Trophoblast cell (in vitro differentiated cells and primary cell): ENCODE measurements around the gene NIT1.

Experiments used
- DNase-seq, 2 donors: peaks; one replicate each; pipeline ENCODE4 v3.0.0-alpha.2; 2016
- H2AFZ ChIP-seq: 2 replicates; pipeline ENCODE4 v1.6.1; 2013; ENCODE audit warnings: low read length, moderate library complexity, mild to moderate bottlenecking; ENCODE audit not compliant: insufficient read depth, poor library complexity
- H2AK5ac ChIP-seq: 2 replicates; pipeline ENCODE4 v1.6.1; 2013; ENCODE audit warnings: mild to moderate bottlenecking, low read length
- H2BK120ac ChIP-seq: 2 replicates; pipeline ENCODE4 v1.6.1; 2013; ENCODE audit warnings: low read length, mild to moderate bottlenecking, moderate library complexity; ENCODE audit not compliant: insufficient read depth, poor library complexity
- H2BK12ac ChIP-seq: 2 replicates; pipeline ENCODE4 v1.6.1; 2013; ENCODE audit warnings: mild to moderate bottlenecking, low read length, moderate library complexity
- H2BK5ac ChIP-seq: 2 replicates; pipeline ENCODE4 v1.6.1; 2013; ENCODE audit warnings: low read length, low read depth, moderate library complexity, mild to moderate bottlenecking; ENCODE audit not compliant: poor library complexity
- H3K14ac ChIP-seq: 2 replicates; pipeline ENCODE4 v1.6.1; 2013; ENCODE audit warnings: mild to moderate bottlenecking, low read length
- H3K18ac ChIP-seq: 2 replicates; pipeline ENCODE4 v1.6.1; 2013; ENCODE audit warnings: mild to moderate bottlenecking, low read length
- H3K23ac ChIP-seq: 2 replicates; pipeline ENCODE4 v1.6.1; 2013; ENCODE audit warnings: low read length
- H3K27ac ChIP-seq: 2 replicates; pipeline ENCODE4 v1.5.1; 2013; ENCODE audit warnings: low read depth, mild to moderate bottlenecking, inconsistent platforms, low read length, moderate library complexity
- H3K27me3 ChIP-seq: 2 replicates; pipeline ENCODE4 v1.6.1; 2013; ENCODE audit warnings: inconsistent platforms, mild to moderate bottlenecking, low read length, moderate library complexity; ENCODE audit not compliant: insufficient read depth
- H3K36me3 ChIP-seq, 2 experiments: 1 replicate in 1 of 2; 2 replicates in 1 of 2; pipeline ENCODE4 v1.6.1; 2013; ENCODE audit warnings: low read length in 2 of 2, mild to moderate bottlenecking in 2 of 2, moderate library complexity in 1 of 2; ENCODE audit not compliant: insufficient read depth in 2 of 2, control insufficient read depth in 1 of 2
- H3K4ac ChIP-seq: 2 replicates; pipeline ENCODE4 v1.6.1; 2013; ENCODE audit warnings: low read depth, mild to moderate bottlenecking, low read length, moderate library complexity
- H3K4me1 ChIP-seq, 2 experiments: 1 replicate in 1 of 2; 2 replicates in 1 of 2; pipeline ENCODE4 v1.6.1; 2013; ENCODE audit warnings: low read length in 2 of 2, mild to moderate bottlenecking in 2 of 2, moderate library complexity in 1 of 2; ENCODE audit not compliant: insufficient read depth in 2 of 2, control insufficient read depth in 1 of 2
- H3K4me2 ChIP-seq: 2 replicates; pipeline ENCODE4 v1.6.1; 2013; ENCODE audit warnings: inconsistent platforms, mild to moderate bottlenecking, low read length, moderate library complexity
- H3K4me3 ChIP-seq: 2 replicates; pipeline ENCODE4 v1.5.1; 2013; ENCODE audit warnings: mild to moderate bottlenecking, low read depth, low read length, inconsistent platforms
- H3K79me1 ChIP-seq: one replicate; pipeline ENCODE4 v1.6.1; 2013; ENCODE audit warnings: low read length
- H3K79me2 ChIP-seq: 2 replicates; pipeline ENCODE4 v1.6.1; 2013; ENCODE audit warnings: low read length, mild to moderate bottlenecking; ENCODE audit not compliant: control insufficient read depth, insufficient read depth, poor library complexity
- H3K9ac ChIP-seq: 2 replicates; pipeline ENCODE4 v1.6.1; 2013; ENCODE audit warnings: mild to moderate bottlenecking, low read length
- H3K9me3 ChIP-seq: 2 replicates; pipeline ENCODE4 v1.6.1; 2013; ENCODE audit warnings: low read depth, mild to moderate bottlenecking, control low read depth, inconsistent platforms, low read length; ENCODE audit not compliant: insufficient read depth
- H4K12ac ChIP-seq: 2 replicates; pipeline ENCODE4 v1.6.1; 2013; ENCODE audit warnings: low read depth, mild to moderate bottlenecking, low read length, moderate library complexity
- H4K8ac ChIP-seq: 2 replicates; pipeline ENCODE4 v1.6.1; 2013; ENCODE audit warnings: low read depth, mild to moderate bottlenecking, low read length, moderate library complexity
- H4K91ac ChIP-seq: one replicate; pipeline ENCODE4 v1.6.1; 2013; ENCODE audit warnings: low read depth, mild to moderate bottlenecking, low read length, moderate library complexity
- WGBS: extraction: QIAGEN DNeasy Blood & Tissue Kit; methylation state at CpG from one replicate; pipeline ENCODE4 v1.1.7; 2013; ENCODE audit warnings: missing lambda C conversion rate; ENCODE audit not compliant: insufficient read length, insufficient coverage; ENCODE audit errors: extremely low coverage; 5-methylcytosine and 5-hydroxymethylcytosine counted together

NIT1 gene

DNA sequence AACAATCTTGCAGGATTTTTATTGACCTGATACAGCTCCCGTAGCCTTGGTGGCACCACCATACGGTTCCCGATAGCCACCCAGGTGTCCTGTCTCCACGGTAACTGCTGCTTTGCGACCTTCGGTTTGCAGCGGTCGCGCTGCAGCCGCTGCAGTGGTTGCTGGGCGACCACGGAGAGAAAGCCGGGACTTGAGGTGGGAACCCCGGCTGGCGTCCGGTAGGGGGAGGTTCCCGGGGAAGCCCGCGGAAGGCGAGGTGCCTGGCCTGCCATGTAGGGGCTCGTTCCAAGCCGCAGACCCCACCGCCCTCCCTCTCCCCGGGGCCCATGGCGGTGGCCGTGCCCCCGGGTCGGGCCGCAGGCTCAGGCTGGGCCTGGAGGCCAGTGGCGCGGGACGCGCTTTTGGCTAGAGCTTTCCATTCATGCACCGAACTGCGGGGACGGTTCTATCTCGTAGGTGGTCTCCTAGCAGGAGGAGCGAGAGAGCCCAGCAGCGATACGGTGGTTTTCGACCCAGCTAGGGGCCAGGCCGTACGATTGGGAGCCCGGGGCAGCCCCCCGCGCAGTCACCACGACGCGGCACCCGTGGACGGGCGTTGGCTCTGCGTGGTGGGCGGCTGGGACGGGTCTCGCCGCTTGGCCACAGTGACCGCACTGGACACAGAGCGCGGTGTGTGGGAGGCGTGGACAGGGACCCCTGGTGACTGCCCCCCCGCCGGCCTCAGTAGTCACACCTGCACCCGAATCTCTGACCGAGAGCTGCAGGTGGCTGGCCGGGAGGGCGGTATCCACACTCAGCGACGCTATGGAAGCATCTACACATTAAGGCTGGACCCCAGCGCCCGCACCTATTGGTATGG is 19.5 kb upstream of the NIT1 start, which contains the start of gene KLHDC9:
Gene KLHDC9 (plus strand): TSS at position 152 of the 859 bp plus-strand sequence. CDS start 175 bp downstream, at position 327.
- H3K9ac ChIP-seq, result peak within 1 kb of the TSS; percentile 82
- H4K91ac ChIP-seq, result peak within 1 kb of the TSS; percentile 87
- H3K27me3 ChIP-seq, result no peaks in the 10 kb centered on the region
- WGBS, result no CpG with 5 or more reads among the region's 71 CpGs
- peak within 1 kb of the TSS; percentile 78 for H2BK12ac ChIP-seq
- peak within 1 kb of the TSS; percentile 69 for H4K8ac ChIP-seq
- H3K4me2 ChIP-seq, result peak within 1 kb of the TSS; percentile 92
- peaks cover 10 to 11% of the 10 kb centered on the region in 2 experiments for H3K4me1 ChIP-seq
- peak within 1 kb of the TSS; percentile 12 for H2AK5ac ChIP-seq
- peak within 1 kb of the TSS; percentile 35 for H2BK120ac ChIP-seq
- H2BK5ac ChIP-seq, result peak within 1 kb of the TSS; percentile 51
- DNase-seq, result peak in 1 of 2 donors; percentile 68
- peak within 1 kb of the TSS; percentile 73 for H3K14ac ChIP-seq
- peak within 1 kb of the TSS; percentile 63 for H2AFZ ChIP-seq
- no peak within 1 kb of the TSS for H3K23ac ChIP-seq
- H3K18ac ChIP-seq, result peak within 1 kb of the TSS; percentile 76
- H3K36me3 ChIP-seq, result peaks cover 12 to 21% of the 10 kb centered on the region in 2 experiments
- peaks cover 13% of the 10 kb centered on the region for H3K79me1 ChIP-seq
- peak within 1 kb of the TSS; percentile 87 for H3K4me3 ChIP-seq
- H3K4ac ChIP-seq, result peak within 1 kb of the TSS; percentile 1
- H3K9me3 ChIP-seq, result no peaks in the 10 kb centered on the region
- H4K12ac ChIP-seq, result peak within 1 kb of the TSS; percentile 56
- peaks cover 3% of the 10 kb centered on the region for H3K79me2 ChIP-seq
- H3K27ac ChIP-seq, result peak within 1 kb of the TSS; percentile 1

GRCh38 chr1:161099090-161099802 is 18.7 kb upstream of the NIT1 start:
- peak overlapping the region; percentile 92 for H3K4me2 ChIP-seq
- no peak overlapping the region for H3K4me3 ChIP-seq
- H2AFZ ChIP-seq, result no peak overlapping the region
- H4K8ac ChIP-seq, result peak overlapping the region; percentile 69
- H2BK120ac ChIP-seq, result no peak overlapping the region
- H3K9ac ChIP-seq, result no peak overlapping the region
- no peak overlapping the region for H2BK5ac ChIP-seq
- no peaks in the 10 kb centered on the region for H3K27me3 ChIP-seq
- H3K36me3 ChIP-seq, result peaks cover 12 to 21% of the 10 kb centered on the region in 2 experiments
- DNase-seq, result no peak
- peak overlapping the region; percentile 56 for H4K12ac ChIP-seq
- H2BK12ac ChIP-seq, result no peak overlapping the region
- H3K4ac ChIP-seq, result no peak overlapping the region
- H4K91ac ChIP-seq, result no peak overlapping the region
- no peak overlapping the region for H3K23ac ChIP-seq
- H3K79me1 ChIP-seq, result peaks cover 12% of the 10 kb centered on the region
- H2AK5ac ChIP-seq, result no peak overlapping the region
- peak overlapping the region; percentile 21 for H3K18ac ChIP-seq
- no peak overlapping the region for H3K14ac ChIP-seq
- no CpG with 5 or more reads among the region's 9 CpGs for WGBS
- H3K4me1 ChIP-seq, result peaks cover 9 to 11% of the 10 kb centered on the region in 2 experiments
- H3K79me2 ChIP-seq, result peaks cover 3% of the 10 kb centered on the region
- no peak overlapping the region for H3K27ac ChIP-seq
- H3K9me3 ChIP-seq, result no peaks in the 10 kb centered on the region

DNA sequence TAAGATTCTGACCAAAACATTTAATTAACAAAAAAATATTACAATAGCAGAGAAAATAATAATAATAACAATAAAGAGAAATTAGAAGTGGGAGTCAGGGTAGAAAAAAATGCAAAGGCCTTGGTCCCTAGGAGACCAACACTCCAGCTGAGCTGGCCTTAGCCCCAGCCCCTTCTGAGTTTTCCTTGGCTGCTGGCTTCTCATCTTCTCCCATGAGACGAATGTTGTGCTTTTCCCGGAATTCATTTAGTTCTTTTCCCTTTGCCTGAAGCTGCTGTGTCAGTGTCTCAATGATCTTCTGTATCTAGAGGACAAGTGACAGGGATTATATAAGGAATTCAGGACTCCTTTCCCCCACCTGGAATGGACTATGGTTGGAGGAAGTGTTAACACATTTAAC is 17.3 kb upstream of the NIT1 start:
- Histone ChIP-seq H3K27ac (no peak overlapping the region), H3K14ac (no peak overlapping the region), H4K12ac (no peak overlapping the region), H3K79me1 (peaks cover 10% of the 10 kb centered on the region), H3K36me3 (peaks cover 12 to 21% of the 10 kb centered on the region in 2 experiments), H3K4me2 (no peak overlapping the region), H3K79me2 (peaks cover 3% of the 10 kb centered on the region), H3K27me3 (no peaks in the 10 kb centered on the region), H3K4me1 (peaks cover 9 to 11% of the 10 kb centered on the region in 2 experiments), H3K9me3 (no peaks in the 10 kb centered on the region), H3K9ac (no peak overlapping the region), H2BK120ac (no peak overlapping the region), H3K18ac (no peak overlapping the region), H2AK5ac (no peak overlapping the region), H4K8ac (no peak overlapping the region), H3K23ac (no peak overlapping the region), H2BK12ac (no peak overlapping the region), H3K4ac (no peak overlapping the region), H4K91ac (no peak overlapping the region), H2BK5ac (no peak overlapping the region), H2AFZ (no peak overlapping the region), H3K4me3 (no peak overlapping the region)
- DNase-seq, result no peak
- no CpG with 5 or more reads among the region's 2 CpGs for WGBS

DNA sequence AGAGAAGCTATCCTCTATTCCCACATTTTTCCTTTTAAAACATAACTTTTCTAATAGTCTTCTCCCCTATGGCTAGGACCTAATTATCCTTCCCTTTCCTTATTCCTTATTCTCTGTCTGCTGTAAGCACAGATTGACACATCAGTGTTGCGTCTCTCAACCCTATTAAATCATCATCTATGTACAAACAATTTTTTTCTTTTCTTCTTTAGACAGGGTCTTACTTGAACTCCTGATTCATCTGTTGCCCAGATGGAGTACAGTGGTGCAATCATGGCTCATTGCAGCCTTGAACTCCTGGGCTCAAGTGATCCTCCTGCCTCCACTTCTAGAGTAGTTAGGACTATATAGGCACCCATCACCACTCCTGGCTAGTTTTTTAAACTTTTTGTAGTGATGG is 11.5 kb upstream of the NIT1 start:
- Histone ChIP-seq H3K4ac (no peak overlapping the region), H4K8ac (no peak overlapping the region), H2BK120ac (no peak overlapping the region), H2BK5ac (no peak overlapping the region), H3K18ac (no peak overlapping the region), H2AK5ac (no peak overlapping the region), H3K23ac (no peak overlapping the region), H4K91ac (no peak overlapping the region), H3K27me3 (no peaks in the 10 kb centered on the region), H3K4me1 (no peaks in the 10 kb centered on the region), H3K4me2 (no peak overlapping the region), H3K14ac (no peak overlapping the region), H3K9ac (no peak overlapping the region), H4K12ac (no peak overlapping the region), H2BK12ac (no peak overlapping the region), H3K79me1 (no peaks in the 10 kb centered on the region), H3K4me3 (no peak overlapping the region), H2AFZ (no peak overlapping the region), H3K27ac (no peak overlapping the region), H3K79me2 (no peaks in the 10 kb centered on the region), H3K36me3 (peaks cover 9 to 14% of the 10 kb centered on the region in 2 experiments), H3K9me3 (no peaks in the 10 kb centered on the region)
- no peak for DNase-seq
- no CpG with 5 or more reads among the region's 1 CpG for WGBS
